SIG-M5 treated with dmso at 0.1 percent for 504 hours (cell line): ENCODE data around the gene GOLGA5.
"Not testable (repeated sequence)": the region's sequence is repeated elsewhere in the genome, so short reads cannot be mapped to it uniquely, and the experiment has no call there.

Experiments
- DNase-seq: peaks from one replicate; lab custom pipeline; 2025; ENCODE audit not compliant: unreplicated experiment; lab: John Stamatoyannopoulos, UW

GOLGA5 gene

GRCh38 chr14:92775292-92775691 is 18.8 kb upstream of the GOLGA5 start:
- DNase-seq, result not testable (repeated sequence)

GRCh38 chr14:92778868-92779565 is 15.1 kb upstream of the GOLGA5 start:
- not testable (repeated sequence) for DNase-seq

- DNase-seq, result no peak
Observed at GRCh38 chr14:92780444-92781232, 13.5 kb upstream of the GOLGA5 start.

DNA sequence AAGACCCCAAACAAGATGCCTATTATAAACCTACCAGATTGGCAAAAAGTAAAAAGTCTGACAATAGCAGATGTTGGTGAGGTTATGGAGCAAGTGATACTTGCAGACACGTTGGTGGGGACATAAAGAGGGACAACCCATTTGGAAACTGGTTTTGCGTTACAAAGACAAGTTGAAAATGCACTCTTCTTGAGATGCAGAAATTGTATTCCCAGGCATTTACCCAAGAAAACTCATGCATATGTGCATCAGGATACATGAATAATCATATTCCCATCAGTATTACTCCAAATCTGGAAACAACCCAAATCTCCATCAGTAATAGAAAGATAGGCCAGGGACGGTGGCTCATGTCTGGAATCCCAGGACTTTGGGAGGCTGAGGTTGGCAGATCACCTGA is 12.8 kb upstream of the GOLGA5 start:
- DNase-seq, result no peak

DNA sequence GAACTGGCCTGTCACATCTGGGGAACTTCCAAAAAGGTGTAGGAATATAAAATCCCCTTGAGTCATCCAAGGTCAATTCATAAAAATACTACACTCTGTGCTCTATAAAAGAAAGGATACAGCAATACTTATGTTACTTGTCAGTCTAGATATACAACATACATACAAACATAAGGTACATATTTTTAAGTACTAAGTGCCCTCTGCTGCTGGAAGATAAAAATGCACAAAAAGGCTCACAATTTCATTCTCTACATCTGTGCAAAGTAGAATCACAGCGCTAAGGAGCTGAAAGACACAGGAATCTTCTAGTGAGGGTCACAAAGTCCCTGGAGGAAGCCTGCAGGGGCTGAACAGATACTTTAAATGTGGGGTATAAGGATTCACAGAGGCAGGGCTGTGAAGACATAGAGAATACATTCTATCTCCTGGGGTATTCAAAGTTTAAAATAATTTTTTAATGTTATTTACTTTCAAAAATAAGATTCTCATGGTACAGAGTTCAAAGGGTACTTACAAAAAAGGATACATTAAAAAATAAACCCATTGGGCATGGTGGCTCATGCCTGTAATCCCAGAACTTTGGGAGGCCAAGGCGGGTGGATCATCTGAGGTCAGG is 10.2 kb upstream of the GOLGA5 start:
- peak; percentile 79 for DNase-seq

- DNase-seq, result peak; percentile 25
Observed at GRCh38 chr14:92785667-92786426, 8.3 kb upstream of the GOLGA5 start.

DNA sequence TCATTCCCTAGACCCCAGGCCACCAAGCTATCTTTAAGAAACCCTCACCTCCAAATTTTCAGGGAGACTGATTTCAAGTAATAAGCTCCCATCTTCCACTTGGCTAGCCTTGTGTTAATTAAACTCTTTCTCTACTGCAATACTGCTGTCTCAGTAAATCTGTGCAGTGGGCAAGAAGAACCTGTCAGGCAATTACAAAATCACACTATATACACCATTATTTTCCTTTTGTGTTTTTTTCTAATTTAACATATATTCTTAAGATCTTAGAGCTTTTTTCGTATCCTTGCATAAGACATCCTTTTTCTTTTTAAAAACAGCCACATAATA is 7.7 kb upstream of the GOLGA5 start:
- no peak for DNase-seq

- DNase-seq, result no peak
Observed at GRCh38 chr14:92787554-92787953, 6.6 kb upstream of the GOLGA5 start.

GRCh38 chr14:92789457-92790089 is 4.5 kb upstream of the GOLGA5 start:
- DNase-seq, result no peak

DNA sequence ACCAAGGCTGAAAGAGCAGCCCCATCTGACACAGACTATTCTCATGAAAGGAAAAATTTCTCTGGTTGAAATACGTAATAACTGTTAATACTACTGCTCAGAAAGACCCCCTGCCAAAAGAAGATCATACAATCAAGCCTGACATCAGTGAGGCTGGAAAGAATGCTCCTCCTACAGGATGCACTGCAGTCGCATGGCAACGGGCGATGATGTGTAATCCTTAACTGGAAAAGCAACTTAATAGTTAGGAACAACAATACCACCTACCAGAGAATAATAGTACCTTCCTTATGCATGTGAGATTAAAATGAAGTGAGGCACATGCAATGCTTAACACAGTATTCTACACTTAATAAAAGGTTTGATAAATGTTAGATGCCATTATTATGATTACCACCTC is 1.2 kb upstream of the GOLGA5 start:
- peak; percentile 34 for DNase-seq

DNA sequence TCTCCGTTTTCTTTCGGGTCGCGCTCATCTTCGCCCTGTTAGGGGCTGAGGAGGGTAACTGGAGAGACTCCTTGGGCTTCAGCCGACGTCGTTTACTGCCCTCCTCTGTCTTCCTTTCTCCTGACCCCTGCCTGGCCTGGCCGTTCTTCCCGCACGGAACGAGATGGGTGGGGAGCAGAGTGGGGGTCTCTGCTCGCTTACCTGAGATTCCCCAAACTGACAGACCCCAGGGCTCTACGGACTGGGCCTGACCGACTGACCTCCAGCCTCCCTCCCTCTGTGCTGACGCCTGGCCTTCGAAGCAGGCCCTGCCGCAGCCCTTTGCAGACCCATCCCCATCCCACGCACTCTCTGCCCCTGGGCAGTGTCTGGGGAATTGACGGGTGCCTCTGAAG is 439 bp downstream of the GOLGA5 start:
- DNase-seq, result no peak

DNA sequence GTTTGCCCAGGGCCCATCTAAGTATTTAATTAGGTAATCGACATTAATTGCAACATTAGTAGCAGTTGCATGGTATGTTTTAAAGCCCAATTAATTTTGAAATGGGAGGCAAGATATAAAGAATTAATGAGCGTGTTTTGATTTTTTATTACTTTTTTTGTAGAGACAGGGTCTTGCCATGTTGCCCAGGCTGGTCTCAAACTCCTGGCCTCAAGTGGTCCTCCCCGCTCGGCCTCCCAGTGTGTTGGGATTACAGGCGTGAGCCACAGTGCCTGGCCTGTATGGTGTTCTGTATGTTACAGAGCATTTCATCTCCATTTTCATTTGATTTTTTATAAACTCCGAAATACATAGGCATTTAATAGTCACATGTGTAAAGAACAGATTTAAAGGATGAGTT is 856 bp downstream of the GOLGA5 start:
- DNase-seq, result no peak

DNA sequence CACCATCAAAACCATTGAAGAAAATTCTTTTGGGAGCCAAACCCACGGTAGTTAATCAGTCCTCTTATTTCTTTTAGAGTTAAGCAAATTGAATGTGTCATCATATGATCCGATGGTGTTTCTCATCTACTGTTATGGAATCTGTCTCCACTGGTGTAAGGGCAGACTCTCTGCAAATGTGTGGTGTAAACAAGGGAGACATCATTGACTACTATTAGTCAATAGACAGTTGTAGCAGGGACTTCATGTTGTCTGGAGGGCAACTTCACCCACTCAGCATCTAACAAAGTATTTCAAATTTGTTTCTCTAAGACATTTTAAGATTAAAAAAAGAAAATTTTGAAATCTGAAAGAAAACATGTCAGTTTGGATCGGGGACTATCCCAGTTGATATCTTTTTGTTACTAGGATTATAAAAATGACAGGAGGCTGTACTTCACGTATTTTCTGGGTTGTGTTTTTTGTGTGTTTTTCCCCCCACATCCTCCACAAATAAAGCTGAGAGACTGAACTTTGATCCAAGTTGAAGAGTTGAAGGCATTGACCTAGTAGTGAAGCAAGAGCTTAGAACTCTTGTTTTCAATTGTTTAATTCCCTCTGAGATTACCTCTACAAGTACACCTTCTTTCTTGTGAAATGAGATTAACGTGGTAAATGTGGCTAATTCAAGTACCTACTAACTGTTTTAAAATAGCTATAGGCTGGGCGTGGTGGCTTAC is 4.0 kb downstream of the GOLGA5 start:
- DNase-seq, result no peak

- no peak for DNase-seq
Observed at GRCh38 chr14:92798811-92799210, 4.7 kb downstream of the GOLGA5 start.

DNA sequence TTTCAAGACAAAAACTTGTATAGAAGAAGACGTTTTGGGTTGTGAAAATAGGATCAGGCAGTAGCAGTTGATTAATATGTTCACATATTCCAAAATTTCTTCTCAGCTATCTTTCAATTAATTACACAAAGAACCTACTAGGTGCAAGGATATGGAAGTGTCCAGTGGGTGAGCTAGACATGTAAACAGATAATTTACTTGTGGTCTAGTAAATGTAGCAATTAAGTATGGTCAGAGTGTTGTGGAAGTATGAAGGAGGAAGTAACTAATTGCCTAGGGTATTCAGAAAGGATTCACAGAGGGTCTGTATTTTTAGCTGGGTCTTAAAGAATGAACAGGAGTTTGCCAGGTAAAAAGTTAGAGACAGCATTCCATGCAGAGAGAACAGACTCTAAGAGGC is 5.9 kb downstream of the GOLGA5 start:
- DNase-seq, result peak; percentile 21

DNA sequence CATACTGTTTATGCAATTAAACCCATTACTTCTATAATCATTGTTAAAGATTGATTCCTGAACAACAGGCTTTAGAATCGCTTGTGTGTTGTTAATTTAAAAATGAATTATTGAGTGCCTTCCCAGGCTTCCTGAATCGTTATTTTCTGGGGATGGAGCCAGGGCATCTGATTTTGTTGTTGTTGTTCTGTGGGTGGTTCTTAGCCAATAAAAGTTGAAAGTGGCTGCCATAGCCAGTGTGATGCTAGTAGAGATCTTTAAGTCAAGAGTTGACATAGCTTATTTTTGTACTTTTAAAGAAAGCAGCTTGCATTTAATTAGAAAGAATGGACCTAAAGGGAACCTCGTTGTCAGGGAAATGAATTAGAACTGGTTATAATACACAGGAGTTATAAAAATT is 6.4 kb downstream of the GOLGA5 start:
- no peak for DNase-seq

DNA sequence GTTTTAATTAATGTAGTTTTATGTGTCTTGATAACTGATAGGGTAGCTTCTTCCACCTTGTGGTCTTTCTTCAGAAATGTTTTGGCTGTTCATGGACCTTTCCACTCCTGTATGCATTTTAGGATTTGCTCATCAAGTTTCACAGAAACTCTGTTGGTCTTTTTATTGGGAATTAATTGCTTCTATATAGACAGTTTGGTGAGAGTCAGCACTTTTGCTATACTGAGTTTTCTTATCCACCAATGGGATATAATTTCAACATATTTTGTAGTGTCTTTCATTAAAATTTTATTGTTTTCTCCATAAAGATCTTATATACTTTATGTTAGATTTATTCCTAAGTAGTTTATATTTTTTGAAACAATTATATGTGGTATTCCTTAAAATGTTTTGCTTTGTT is 7.8 kb downstream of the GOLGA5 start:
- no peak for DNase-seq

- DNase-seq, result no peak
Observed at GRCh38 chr14:92802678-92803077, 8.6 kb downstream of the GOLGA5 start.

GRCh38 chr14:92813201-92813600 is 19.1 kb downstream of the GOLGA5 start:
- no peak for DNase-seq

DNA sequence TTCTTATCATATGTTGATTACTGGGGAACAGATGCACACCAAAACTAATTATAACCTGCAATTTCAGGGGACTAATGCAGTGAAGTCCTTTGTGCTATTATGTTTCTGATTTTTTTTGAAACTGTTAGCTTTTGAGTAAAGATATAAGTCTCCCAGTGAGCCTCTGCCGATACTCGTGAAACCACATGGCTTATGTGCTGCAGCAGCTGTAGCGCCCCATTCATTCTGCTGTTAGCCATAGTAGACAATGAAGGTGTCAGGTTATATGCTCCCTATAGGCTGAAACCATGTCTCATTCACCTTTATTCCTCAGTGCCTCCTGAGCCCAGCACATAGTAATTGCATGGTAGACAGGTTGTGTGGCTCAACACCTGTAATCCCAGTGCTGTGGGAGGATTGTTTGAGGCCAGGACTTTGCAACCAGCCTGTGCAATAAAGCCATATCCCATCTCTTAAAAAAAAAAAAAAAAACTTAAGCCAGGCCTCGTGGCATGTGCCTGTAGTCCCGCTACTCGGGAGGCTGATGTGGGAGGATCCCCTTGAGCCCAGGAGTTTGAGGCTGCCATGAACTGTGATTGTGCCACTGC is 25.0 kb downstream of the GOLGA5 start:
- DNase-seq, result no peak
